Coronary artery (tissue), 2 donors: ENCODE measurements around the gene COX6B2.

Experiments
- DNase-seq: peaks from one replicate; pipeline ENCODE4 v3.0.0-alpha.2; 2017; ENCODE audit warnings: low spot score
- H3K27ac ChIP-seq, 2 donors: fragments of 200-600 bp; sonication (generic); one replicate each; pipeline ENCODE4 v1.5.1; 2016 to 2019
- H3K4me3 ChIP-seq: fragments of 200-600 bp; sonication (generic); 2 replicates; pipeline ENCODE4 v1.5.1; 2016; ENCODE audit warnings: mild to moderate bottlenecking, moderate library complexity
- TF ChIP-seq, protein P1 (sequence below): fragments of 200-600 bp; sonication (generic); IDR thresholded peaks from one replicate; pipeline ENCODE4 v1.5.1; 2019; ENCODE audit warnings: antibody characterized with exemption

Gene COX6B2

DNA sequence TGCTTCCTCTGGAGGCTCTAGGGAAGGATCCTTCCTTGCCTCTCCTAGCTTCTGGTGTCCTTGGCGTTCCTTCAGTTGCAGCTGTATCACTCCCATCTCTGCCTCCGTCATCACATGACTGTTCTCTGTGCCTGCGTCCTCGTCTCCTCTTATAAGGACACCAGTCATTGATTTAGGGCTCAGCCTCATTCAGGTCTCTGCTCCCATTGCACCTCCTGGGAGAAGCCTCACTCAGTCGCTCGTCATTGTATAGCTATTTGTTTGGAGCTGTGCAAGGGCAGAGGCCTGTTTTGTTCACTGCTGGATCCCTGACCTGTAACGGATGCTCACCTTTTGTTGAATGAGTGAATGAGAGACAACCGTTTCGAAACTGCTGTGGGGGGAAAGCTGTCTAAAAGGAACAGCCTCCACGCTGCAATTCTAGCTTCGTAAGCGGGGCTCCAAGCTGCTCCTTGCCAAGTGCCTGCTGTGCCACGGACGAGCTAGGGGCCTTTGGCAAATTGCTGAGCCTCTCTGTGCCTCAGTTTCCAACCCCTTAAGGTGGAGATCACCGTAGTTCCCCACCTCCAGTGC is 53.5 kb downstream of the COX6B2 start:
- TF ChIP-seq, protein P1, sequence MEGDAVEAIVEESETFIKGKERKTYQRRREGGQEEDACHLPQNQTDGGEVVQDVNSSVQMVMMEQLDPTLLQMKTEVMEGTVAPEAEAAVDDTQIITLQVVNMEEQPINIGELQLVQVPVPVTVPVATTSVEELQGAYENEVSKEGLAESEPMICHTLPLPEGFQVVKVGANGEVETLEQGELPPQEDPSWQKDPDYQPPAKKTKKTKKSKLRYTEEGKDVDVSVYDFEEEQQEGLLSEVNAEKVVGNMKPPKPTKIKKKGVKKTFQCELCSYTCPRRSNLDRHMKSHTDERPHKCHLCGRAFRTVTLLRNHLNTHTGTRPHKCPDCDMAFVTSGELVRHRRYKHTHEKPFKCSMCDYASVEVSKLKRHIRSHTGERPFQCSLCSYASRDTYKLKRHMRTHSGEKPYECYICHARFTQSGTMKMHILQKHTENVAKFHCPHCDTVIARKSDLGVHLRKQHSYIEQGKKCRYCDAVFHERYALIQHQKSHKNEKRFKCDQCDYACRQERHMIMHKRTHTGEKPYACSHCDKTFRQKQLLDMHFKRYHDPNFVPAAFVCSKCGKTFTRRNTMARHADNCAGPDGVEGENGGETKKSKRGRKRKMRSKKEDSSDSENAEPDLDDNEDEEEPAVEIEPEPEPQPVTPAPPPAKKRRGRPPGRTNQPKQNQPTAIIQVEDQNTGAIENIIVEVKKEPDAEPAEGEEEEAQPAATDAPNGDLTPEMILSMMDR: no peak
- Histone ChIP-seq H3K4me3 (no peak overlapping the region), H3K27ac (no peak overlapping the region)
- DNase-seq: no peak

DNA sequence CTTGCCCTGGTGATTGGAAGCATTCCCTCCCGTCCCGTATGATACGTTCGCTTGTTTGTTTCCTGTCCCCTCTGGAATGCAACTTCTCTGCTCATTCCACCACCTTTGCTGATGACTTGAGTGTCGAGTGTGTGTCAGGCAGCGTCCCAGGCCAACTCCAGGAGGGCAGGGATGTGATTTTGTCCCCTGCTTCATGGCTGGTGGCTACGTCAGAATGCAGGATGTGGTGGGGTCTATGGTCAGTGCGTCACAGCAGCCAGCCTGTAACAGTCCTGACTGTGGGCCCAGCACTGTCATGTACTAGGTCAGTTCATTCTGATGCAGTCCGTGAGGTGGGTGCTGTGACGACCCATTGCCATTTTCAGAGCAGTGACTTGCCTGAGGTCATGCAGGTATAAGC is 54.5 kb downstream of the COX6B2 start:
- H3K4me3 ChIP-seq: no peak overlapping the region
- TF ChIP-seq, protein P1: no peak
- no peak for DNase-seq
- H3K27ac ChIP-seq: no peak overlapping the region
